GM21576 (cell line): Measurements from ENCODE around the gene DTX1.

Source experiments
- ATAC-seq: cut with Tn5 transposase; IDR thresholded peaks from one replicate; pipeline ENCODE4 v1.9.1; 2021; ENCODE audit warnings: mild to moderate bottlenecking, moderate library complexity; ENCODE audit not compliant: unreplicated experiment

DTX1 gene

GRCh38 chr12:113092607-113093408 is 36.3 kb downstream of the DTX1 start:
- no peak for ATAC-seq

- ATAC-seq, result no peak
These were observed 37.0 kb downstream of the DTX1 start for GRCh38 chr12:113093409-113094101.

- ATAC-seq, result no peak
These were observed 38.2 kb downstream of the DTX1 start for GRCh38 chr12:113094738-113095137.

GRCh38 chr12:113095405-113095804 is 38.9 kb downstream of the DTX1 start:
- ATAC-seq, result no peak

- ATAC-seq, result no peak
These were observed 40.3 kb downstream of the DTX1 start for GRCh38 chr12:113096675-113097461.

GRCh38 chr12:113097716-113098440 is 41.3 kb downstream of the DTX1 start:
- ATAC-seq, result no peak

- ATAC-seq, result no peak
These were observed 42.0 kb downstream of the DTX1 start for GRCh38 chr12:113098441-113099028.

- no peak for ATAC-seq
These were observed 42.8 kb downstream of the DTX1 start for GRCh38 chr12:113099364-113099763.

- no peak for ATAC-seq
These were observed 43.2 kb downstream of the DTX1 start for GRCh38 chr12:113099764-113100163.

GRCh38 chr12:113101751-113102150 is 45.2 kb downstream of the DTX1 start:
- ATAC-seq, result no peak

- no peak for ATAC-seq
These were observed 46.3 kb downstream of the DTX1 start for GRCh38 chr12:113102811-113103210.

GRCh38 chr12:113103756-113104450 is 47.4 kb downstream of the DTX1 start:
- no peak for ATAC-seq

- ATAC-seq, result no peak
These were observed 48.5 kb downstream of the DTX1 start for GRCh38 chr12:113104953-113105510.

GRCh38 chr12:113105606-113106271 is 49.2 kb downstream of the DTX1 start:
- ATAC-seq, result no peak

GRCh38 chr12:113106361-113106760 is 49.8 kb downstream of the DTX1 start:
- ATAC-seq, result no peak

GRCh38 chr12:113108308-113108707 is 51.8 kb downstream of the DTX1 start:
- ATAC-seq, result no peak

GRCh38 chr12:113109360-113109759 is 52.8 kb downstream of the DTX1 start:
- ATAC-seq, result no peak

GRCh38 chr12:113109872-113110599 is 53.5 kb downstream of the DTX1 start:
- ATAC-seq, result no peak
